Smooth muscle cell (in vitro differentiated cells): ENCODE results near the gene PODN. TPM values are rescaled to one million over a fixed set of nuclear protein-coding genes. Genes with fewer than 3 reads are reported as not detected.

Source experiments
- DNase-seq: peaks from one replicate; lab custom pipeline; 2025; ENCODE audit not compliant: unreplicated experiment; lab: John Stamatoyannopoulos, UW
- H2AFZ ChIP-seq: fragments of 200-600 bp; sonication (generic); 2 replicates; pipeline ENCODE4 v1.6.0; 2016; ENCODE audit warnings: antibody characterized with exemption, low read depth, mild to moderate bottlenecking
- H3F3A ChIP-seq: fragments of 200-600 bp; sonication (generic); 2 replicates; pipeline ENCODE4 v1.6.0; 2017; ENCODE audit warnings: antibody characterized with exemption, low read depth
- H3K27ac ChIP-seq: fragments of 200-600 bp; sonication (generic); 2 replicates; pipeline ENCODE4 v1.5.1; 2016; ENCODE audit warnings: low read depth, mild to moderate bottlenecking
- H3K27me3 ChIP-seq: fragments of 200-600 bp; sonication (generic); 2 replicates; pipeline ENCODE4 v1.6.1; 2016; ENCODE audit warnings: low read depth, mild to moderate bottlenecking
- H3K36me3 ChIP-seq: fragments of 200-600 bp; sonication (generic); 2 replicates; pipeline ENCODE4 v1.5.1; 2016; ENCODE audit warnings: low read depth
- H3K4me1 ChIP-seq: fragments of 200-600 bp; sonication (generic); 2 replicates; pipeline ENCODE4 v1.5.1; 2016; ENCODE audit warnings: low read depth
- H3K4me2 ChIP-seq: fragments of 200-600 bp; sonication (generic); 2 replicates; pipeline ENCODE4 v1.6.0; 2016; ENCODE audit warnings: mild to moderate bottlenecking
- H3K4me3 ChIP-seq: fragments of 200-600 bp; sonication (generic); 2 replicates; pipeline ENCODE4 v1.5.1; 2016; ENCODE audit warnings: mild to moderate bottlenecking
- H3K79me2 ChIP-seq: fragments of 200-600 bp; sonication (generic); 2 replicates; pipeline ENCODE4 v1.6.0; 2016; ENCODE audit warnings: low read depth, mild to moderate bottlenecking
- H3K9ac ChIP-seq: fragments of 200-600 bp; sonication (generic); 2 replicates; pipeline ENCODE4 v1.6.0; 2016; ENCODE audit warnings: low read depth
- H3K9me3 ChIP-seq: fragments of 200-600 bp; sonication (generic); replicated peaks from 2 replicates; pipeline ENCODE4 v1.5.1; 2016; ENCODE audit warnings: low read depth
- H4K20me1 ChIP-seq: fragments of 200-600 bp; sonication (generic); 2 replicates; pipeline ENCODE4 v1.6.0; 2016; ENCODE audit warnings: low read depth
- WGBS: methylation state at CpG from one replicate; pipeline ENCODE4 v1.1.7; 2016; ENCODE audit warnings: low lambda C conversion rate; 5-methylcytosine and 5-hydroxymethylcytosine counted together
- polyA plus RNA-seq: library from polyadenylated mRNA; unstranded; fragments of >200 nt; fragmentation: Nextera tagmentation; extraction: Ambion mirVana; gene quantifications from 2 replicates; pipeline ENCODE4 v1.2.1, GENCODE V29; 2016
- total RNA-seq: library from RNA; depleted of rRNA; stranded (reverse); fragments of >200 nt; gene quantifications from 2 replicates; pipeline ENCODE4 v1.2.3, GENCODE V29; 2014
- TF ChIP-seq, protein P1 (sequence below): fragments of 200-600 bp; sonication (generic); IDR thresholded peaks from 2 replicates; pipeline ENCODE4 v1.5.1; 2017; ENCODE audit warnings: borderline replicate concordance, mild to moderate bottlenecking, antibody characterized with exemption; ENCODE audit not compliant: insufficient read depth, poor library complexity, severe bottlenecking

PODN gene
- total and polyA plus RNA-seq, 2 experiments from 2014 or later, result 0.27 to 0.45 TPM

DNA sequence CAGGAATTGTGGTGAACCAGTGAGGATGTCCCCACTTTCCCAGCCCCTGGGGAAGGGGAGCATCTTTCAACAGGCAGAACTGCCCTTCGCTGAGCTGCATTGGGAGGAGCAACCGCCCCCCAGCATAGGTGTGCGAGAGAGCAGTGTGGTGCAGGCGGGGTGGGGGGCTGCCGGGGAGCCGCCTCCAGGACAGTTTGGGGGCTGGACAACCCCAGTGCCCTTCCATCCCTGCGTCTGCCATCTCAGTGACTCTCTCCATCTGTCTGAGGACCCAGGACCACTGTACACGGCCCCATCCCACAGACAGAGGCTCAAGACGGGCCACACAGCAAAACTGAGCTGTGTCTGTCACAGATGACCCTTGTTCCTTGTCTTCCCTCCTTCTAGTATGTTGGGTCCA, 14.2 kb downstream of the PODN start:
- Histone ChIP-seq H3K4me2 (no peak overlapping the region), H3K27ac (no peak overlapping the region), H4K20me1 (no peaks in the 10 kb centered on the region), H3K9me3 (no peaks in the 10 kb centered on the region), H2AFZ (no peak overlapping the region), H3K27me3 (no peaks in the 10 kb centered on the region), H3K4me3 (no peak overlapping the region), H3K36me3 (no peaks in the 10 kb centered on the region), H3K4me1 (no peaks in the 10 kb centered on the region), H3K79me2 (no peaks in the 10 kb centered on the region), H3K9ac (no peak overlapping the region), H3F3A (no peaks in the 10 kb centered on the region)
- DNase-seq, result no peak
- TF ChIP-seq, protein P1, sequence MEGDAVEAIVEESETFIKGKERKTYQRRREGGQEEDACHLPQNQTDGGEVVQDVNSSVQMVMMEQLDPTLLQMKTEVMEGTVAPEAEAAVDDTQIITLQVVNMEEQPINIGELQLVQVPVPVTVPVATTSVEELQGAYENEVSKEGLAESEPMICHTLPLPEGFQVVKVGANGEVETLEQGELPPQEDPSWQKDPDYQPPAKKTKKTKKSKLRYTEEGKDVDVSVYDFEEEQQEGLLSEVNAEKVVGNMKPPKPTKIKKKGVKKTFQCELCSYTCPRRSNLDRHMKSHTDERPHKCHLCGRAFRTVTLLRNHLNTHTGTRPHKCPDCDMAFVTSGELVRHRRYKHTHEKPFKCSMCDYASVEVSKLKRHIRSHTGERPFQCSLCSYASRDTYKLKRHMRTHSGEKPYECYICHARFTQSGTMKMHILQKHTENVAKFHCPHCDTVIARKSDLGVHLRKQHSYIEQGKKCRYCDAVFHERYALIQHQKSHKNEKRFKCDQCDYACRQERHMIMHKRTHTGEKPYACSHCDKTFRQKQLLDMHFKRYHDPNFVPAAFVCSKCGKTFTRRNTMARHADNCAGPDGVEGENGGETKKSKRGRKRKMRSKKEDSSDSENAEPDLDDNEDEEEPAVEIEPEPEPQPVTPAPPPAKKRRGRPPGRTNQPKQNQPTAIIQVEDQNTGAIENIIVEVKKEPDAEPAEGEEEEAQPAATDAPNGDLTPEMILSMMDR, result no peak
- WGBS, result 94% methylated on average over 9 of the region's 9 CpGs

GRCh38 chr1:53076721-53077598, 14.9 kb downstream of the PODN start:
- no peaks in the 10 kb centered on the region for H4K20me1 ChIP-seq
- TF ChIP-seq, protein P1, result no peak
- H3K36me3 ChIP-seq, result no peaks in the 10 kb centered on the region
- no peak overlapping the region for H3K4me3 ChIP-seq
- no peak for DNase-seq
- no peaks in the 10 kb centered on the region for H3K4me1 ChIP-seq
- no peaks in the 10 kb centered on the region for H3K9me3 ChIP-seq
- H3K4me2 ChIP-seq, result no peak overlapping the region
- no peaks in the 10 kb centered on the region for H3K79me2 ChIP-seq
- no peak overlapping the region for H3K9ac ChIP-seq
- no peaks in the 10 kb centered on the region for H3K27me3 ChIP-seq
- H3F3A ChIP-seq, result no peaks in the 10 kb centered on the region
- H3K27ac ChIP-seq, result no peak overlapping the region
- 95% methylated on average over 18 of the region's 19 CpGs for WGBS
- H2AFZ ChIP-seq, result no peak overlapping the region

DNA sequence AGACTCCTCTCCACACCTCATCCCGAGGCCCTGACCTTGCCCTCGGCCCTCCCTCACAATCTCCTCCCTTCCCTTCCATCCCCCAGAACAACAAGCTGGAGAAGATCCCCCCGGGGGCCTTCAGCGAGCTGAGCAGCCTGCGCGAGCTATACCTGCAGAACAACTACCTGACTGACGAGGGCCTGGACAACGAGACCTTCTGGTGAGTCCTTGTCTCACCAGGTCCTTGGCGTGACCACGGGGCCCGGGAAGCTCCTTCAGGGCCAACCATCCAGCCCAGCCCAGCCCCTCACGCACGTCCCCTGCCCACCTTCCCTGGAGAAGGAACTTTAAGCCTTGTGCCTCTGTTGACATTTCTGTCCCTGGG, 15.6 kb downstream of the PODN start:
- H3K27me3 ChIP-seq, result no peaks in the 10 kb centered on the region
- H3K4me3 ChIP-seq, result no peak overlapping the region
- no peaks in the 10 kb centered on the region for H3K9me3 ChIP-seq
- H3K27ac ChIP-seq, result no peak overlapping the region
- H4K20me1 ChIP-seq, result no peaks in the 10 kb centered on the region
- H3K9ac ChIP-seq, result no peak overlapping the region
- H3F3A ChIP-seq, result no peaks in the 10 kb centered on the region
- no peak overlapping the region for H3K4me2 ChIP-seq
- TF ChIP-seq, protein P1, result no peak
- H3K36me3 ChIP-seq, result no peaks in the 10 kb centered on the region
- H3K4me1 ChIP-seq, result no peaks in the 10 kb centered on the region
- H2AFZ ChIP-seq, result no peak overlapping the region
- no peak for DNase-seq
- WGBS, result 94% methylated on average over 13 of the region's 13 CpGs
- H3K79me2 ChIP-seq, result no peaks in the 10 kb centered on the region
